Ascending aorta (tissue), 2 donors: ENCODE data around the gene GRPEL2. TPM values are rescaled to one million over a fixed set of nuclear protein-coding genes. Genes with fewer than 3 reads are reported as not detected.

Experiments
- DNase-seq, 2 donors: peaks; one replicate each; pipeline ENCODE4 v3.0.0-alpha.2; 2019; ENCODE audit warnings: low spot score in 2 of 2
- H3K27ac ChIP-seq, 2 donors: fragments of 200-600 bp; sonication (generic); one replicate each; pipeline ENCODE4 v1.5.1; 2016 to 2017; ENCODE audit warnings: mild to moderate bottlenecking in 1 of 2
- H3K27me3 ChIP-seq: fragments of 200-600 bp; sonication (generic); one replicate; pipeline ENCODE4 v1.5.1; 2017
- H3K36me3 ChIP-seq, 2 donors: fragments of 200-600 bp; sonication (generic); one replicate each; pipeline ENCODE4 v1.5.1; 2016
- H3K4me1 ChIP-seq, 2 donors: fragments of 200-600 bp; sonication (generic); one replicate each; pipeline ENCODE4 v1.5.1; 2016 to 2017; ENCODE audit warnings: mild to moderate bottlenecking in 1 of 2
- H3K4me3 ChIP-seq, 2 donors: fragments of 200-600 bp; sonication (generic); one replicate each; pipeline ENCODE4 v1.5.1; 2016 to 2017; ENCODE audit warnings: mild to moderate bottlenecking in 1 of 2
- H3K9me3 ChIP-seq, 2 donors: fragments of 200-600 bp; sonication (generic); one replicate each; pipeline ENCODE4 v1.5.1; 2016
- intact Hi-C: fragments of 100-400 bp; cut with DNase I; formaldehyde crosslinking; loops from one replicate; pipeline ENCODE4 v1.15.1; 2023
- total RNA-seq: library from RNA; depleted of rRNA; stranded (reverse); fragments of >200 nt; gene quantifications from one replicate; pipeline ENCODE4 v1.1.0, GENCODE V29; 2016
- TF ChIP-seq, protein P1 (sequence below), 3 experiments: fragments of 200-600 bp in 2 of 3; fragments of 450-650 bp in 1 of 3; sonication (generic) in 2 of 3; IDR thresholded peaks; one replicate each; pipeline ENCODE4 v1.5.1; 2016 to 2019; ENCODE audit warnings: antibody characterized with exemption in 3 of 3, mild to moderate bottlenecking in 1 of 3, moderate library complexity in 1 of 3

GRPEL2 gene
- total RNA-seq, 1 donor from 2014 or later, result 7.8 TPM

DNA sequence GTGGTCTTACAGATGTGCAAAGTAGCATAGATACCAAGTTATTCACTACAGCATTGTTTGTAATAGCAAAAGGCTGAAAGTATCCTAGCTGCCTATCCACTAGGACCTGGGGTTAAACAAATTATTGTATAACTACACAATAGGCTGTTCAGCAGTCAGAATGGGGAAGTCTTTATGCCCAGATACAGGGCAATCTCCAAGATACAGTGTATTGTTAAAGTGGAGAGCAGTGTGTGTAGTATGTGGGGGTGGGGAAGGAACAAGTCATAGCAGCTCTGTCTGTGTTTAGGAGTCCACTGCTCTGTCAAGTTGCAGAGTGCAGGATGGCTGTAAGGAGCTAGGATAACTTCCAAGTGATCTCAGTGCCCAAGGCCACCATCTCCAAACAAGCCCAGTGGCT lies 18.1 kb downstream of the GRPEL2 start:
- Histone ChIP-seq H3K27ac (no peak overlapping the region), H3K36me3 (no peaks in the 10 kb centered on the region), H3K27me3 (no peaks in the 10 kb centered on the region), H3K9me3 (no peaks in the 10 kb centered on the region), H3K4me3 (no peak overlapping the region), H3K4me1 (peaks cover 0 to 9% of the 10 kb centered on the region in 2 donors)
- DNase-seq, result no peak
- intact Hi-C loops, result no loop called here
- TF ChIP-seq, protein P1, sequence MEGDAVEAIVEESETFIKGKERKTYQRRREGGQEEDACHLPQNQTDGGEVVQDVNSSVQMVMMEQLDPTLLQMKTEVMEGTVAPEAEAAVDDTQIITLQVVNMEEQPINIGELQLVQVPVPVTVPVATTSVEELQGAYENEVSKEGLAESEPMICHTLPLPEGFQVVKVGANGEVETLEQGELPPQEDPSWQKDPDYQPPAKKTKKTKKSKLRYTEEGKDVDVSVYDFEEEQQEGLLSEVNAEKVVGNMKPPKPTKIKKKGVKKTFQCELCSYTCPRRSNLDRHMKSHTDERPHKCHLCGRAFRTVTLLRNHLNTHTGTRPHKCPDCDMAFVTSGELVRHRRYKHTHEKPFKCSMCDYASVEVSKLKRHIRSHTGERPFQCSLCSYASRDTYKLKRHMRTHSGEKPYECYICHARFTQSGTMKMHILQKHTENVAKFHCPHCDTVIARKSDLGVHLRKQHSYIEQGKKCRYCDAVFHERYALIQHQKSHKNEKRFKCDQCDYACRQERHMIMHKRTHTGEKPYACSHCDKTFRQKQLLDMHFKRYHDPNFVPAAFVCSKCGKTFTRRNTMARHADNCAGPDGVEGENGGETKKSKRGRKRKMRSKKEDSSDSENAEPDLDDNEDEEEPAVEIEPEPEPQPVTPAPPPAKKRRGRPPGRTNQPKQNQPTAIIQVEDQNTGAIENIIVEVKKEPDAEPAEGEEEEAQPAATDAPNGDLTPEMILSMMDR (IDR thresholded peaks at IDR 0.05), result no peak

DNA sequence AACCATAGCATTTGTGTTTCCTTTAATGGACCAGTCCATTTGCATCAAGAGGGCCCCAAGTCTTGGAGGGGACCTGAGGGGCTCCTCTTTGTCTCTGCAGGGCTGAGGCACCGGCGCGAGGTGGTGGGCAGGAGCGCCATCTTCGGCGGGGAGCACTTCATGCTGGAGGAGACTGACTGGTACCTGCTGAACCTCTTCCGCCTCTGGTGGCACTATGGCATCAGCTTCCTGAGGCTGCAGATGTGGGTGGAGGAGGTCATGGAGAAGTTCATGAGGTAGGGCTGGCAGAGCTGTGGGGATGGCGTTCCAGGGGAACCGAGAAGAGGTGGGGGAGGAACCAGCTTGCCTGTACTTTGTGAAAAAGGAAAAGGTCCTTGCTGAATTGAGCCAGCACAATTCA lies 18.6 kb downstream of the GRPEL2 start:
- Histone ChIP-seq H3K4me1 (peaks cover 0 to 6% of the 10 kb centered on the region in 2 donors), H3K9me3 (no peaks in the 10 kb centered on the region), H3K27ac (no peak overlapping the region), H3K27me3 (no peaks in the 10 kb centered on the region), H3K4me3 (no peak overlapping the region), H3K36me3 (no peaks in the 10 kb centered on the region)
- no peak for DNase-seq
- intact Hi-C loops, result no loop called here
- TF ChIP-seq, protein P1 (IDR thresholded peaks at IDR 0.05), result no peak

DNA sequence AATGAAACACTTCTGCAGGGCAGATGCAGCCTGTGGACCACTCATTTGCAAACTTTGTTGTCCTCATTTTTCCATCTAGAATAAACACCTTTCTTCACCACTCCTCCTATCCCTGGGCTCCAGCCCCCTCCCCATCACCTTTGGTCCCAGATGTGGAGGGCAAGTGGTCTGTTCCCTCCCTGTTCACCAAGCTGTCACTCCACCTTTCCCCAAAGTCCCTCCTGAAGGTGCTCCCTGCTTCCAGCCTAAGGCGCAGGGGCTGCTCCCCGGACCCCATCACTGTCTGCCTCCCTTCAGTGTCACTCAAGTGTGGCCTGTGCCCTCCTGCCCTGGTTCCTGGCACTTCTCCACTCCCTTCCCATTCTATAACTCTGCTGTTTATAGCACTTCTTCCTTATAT lies 19.4 kb downstream of the GRPEL2 start:
- no peak overlapping the region for H3K27ac ChIP-seq
- no peaks in the 10 kb centered on the region for H3K27me3 ChIP-seq
- no peak for DNase-seq
- H3K9me3 ChIP-seq, result no peaks in the 10 kb centered on the region
- H3K4me3 ChIP-seq, result no peak overlapping the region
- intact Hi-C loops, result no loop called here
- peaks cover 0 to 8% of the 10 kb centered on the region in 2 donors for H3K4me1 ChIP-seq
- TF ChIP-seq, protein P1 (IDR thresholded peaks at IDR 0.05), result no peak
- H3K36me3 ChIP-seq, result no peaks in the 10 kb centered on the region

DNA sequence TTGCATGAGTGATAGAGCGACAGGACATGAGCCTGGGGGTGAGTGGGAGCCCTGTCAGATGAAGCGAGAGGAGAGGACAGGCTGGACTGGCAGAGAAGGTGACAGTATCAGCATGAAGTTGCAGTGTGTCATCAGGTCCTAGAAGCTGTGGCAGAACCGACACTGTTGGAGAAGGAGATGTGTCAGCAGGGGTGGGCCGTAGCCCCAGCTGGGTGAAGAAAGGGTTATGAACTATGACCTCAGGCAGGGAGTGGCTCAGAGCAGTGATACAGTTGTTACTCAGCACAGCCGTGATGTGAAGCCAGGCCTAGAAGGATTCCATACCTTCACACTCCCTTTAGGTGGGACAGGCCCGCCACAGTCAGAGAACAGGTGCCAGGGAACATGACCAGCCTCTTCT lies 20.1 kb downstream of the GRPEL2 start:
- no peaks in the 10 kb centered on the region for H3K36me3 ChIP-seq
- DNase-seq, result no peak
- no peaks in the 10 kb centered on the region for H3K27me3 ChIP-seq
- H3K4me3 ChIP-seq, result no peak overlapping the region
- no peak overlapping the region for H3K27ac ChIP-seq
- H3K4me1 ChIP-seq, result peaks cover 0 to 8% of the 10 kb centered on the region in 2 donors
- intact Hi-C loops, result no loop called here
- TF ChIP-seq, protein P1 (IDR thresholded peaks at IDR 0.05), result no peak
- no peaks in the 10 kb centered on the region for H3K9me3 ChIP-seq

DNA sequence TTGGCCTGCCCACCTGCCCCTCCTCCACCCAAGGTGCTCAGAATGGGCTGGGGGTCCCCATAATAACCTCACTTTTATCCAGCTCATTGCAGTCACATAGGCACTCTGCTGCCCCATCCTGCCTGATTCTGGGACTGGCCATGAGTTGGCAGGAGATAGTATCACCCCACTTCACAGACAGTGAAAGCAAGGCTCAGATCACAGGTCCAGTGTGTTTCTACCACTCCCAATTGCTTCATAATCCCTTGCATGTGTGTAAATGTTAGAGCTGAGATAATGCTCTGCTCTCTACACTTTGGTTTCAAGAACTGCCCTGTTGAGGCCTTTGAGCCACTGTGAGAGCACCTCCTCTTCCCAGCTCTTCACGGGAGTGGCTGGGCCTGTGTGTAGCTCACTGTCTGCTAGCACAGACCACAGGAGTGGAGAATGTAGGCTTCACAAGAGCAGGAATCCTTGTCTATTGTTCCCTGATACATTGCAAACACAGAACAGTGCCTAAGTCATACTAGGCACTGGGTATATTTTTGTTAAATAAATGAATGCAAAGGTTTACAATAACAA lies 20.9 kb downstream of the GRPEL2 start:
- Histone ChIP-seq H3K27ac (no peak overlapping the region), H3K27me3 (no peaks in the 10 kb centered on the region), H3K9me3 (no peaks in the 10 kb centered on the region), H3K4me3 (no peak overlapping the region), H3K36me3 (no peaks in the 10 kb centered on the region), H3K4me1 (peaks cover 0 to 11% of the 10 kb centered on the region in 2 donors)
- DNase-seq, result no peak
- TF ChIP-seq, protein P1 (IDR thresholded peaks at IDR 0.05), result no peak
- intact Hi-C loops, result loop anchor here (2.0 kb wide), 2 partner anchors 69 to 197 kb away; no protein-coding TSS in a partner anchor
